IPS-NIHi7 (cell line): Measurements from ENCODE around the gene BMP8B.
"Not testable (repeated sequence)": the region's sequence is repeated elsewhere in the genome, so short reads cannot be mapped to it uniquely, and the experiment has no call there.

Experiments used
- DNase-seq: peaks from one replicate; pipeline ENCODE4 v3.0.0; 2012; ENCODE audit warnings: mixed read lengths; ENCODE audit errors: extremely low spot score

BMP8B gene

DNA sequence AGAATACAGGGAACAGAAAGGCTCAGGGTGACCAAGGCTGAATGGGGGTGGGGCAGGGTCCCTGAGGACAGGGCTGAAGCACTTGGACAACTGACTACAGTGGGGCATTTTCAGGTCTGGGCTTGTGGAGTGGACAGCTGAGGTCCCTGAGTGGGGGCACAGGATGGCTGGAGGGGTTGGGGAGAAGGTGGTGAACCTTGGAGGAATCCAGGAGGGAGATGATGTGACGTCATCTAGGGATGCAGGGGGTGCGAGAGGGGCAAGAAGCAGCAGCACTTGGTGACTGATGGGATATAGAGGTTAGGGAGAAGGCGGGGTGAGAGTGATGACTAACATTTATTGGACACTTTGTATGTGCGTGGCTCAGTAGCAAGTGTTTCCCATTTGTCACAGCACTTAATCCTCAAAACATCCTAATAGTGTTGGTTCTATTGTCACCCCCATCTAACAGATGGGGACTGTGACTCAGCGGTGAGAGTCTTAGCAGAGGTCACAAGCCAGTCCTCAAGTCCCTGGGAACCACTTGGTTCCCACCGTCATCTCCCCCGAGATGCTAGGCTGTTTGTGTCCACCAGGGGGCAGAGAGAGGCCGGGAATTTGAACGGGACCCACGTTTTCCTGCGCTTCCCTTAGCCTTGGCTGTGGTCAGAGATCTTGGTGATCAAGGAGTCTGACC is 27.9 kb upstream of the BMP8B start:
- DNase-seq, result peak; percentile 89

GRCh38 chr1:39812913-39813312 is 24.2 kb upstream of the BMP8B start:
- no peak for DNase-seq

GRCh38 chr1:39808784-39809517 is 20.3 kb upstream of the BMP8B start:
- no peak for DNase-seq

- DNase-seq, result no peak
Observed at GRCh38 chr1:39805385-39805784, 16.7 kb upstream of the BMP8B start.

DNA sequence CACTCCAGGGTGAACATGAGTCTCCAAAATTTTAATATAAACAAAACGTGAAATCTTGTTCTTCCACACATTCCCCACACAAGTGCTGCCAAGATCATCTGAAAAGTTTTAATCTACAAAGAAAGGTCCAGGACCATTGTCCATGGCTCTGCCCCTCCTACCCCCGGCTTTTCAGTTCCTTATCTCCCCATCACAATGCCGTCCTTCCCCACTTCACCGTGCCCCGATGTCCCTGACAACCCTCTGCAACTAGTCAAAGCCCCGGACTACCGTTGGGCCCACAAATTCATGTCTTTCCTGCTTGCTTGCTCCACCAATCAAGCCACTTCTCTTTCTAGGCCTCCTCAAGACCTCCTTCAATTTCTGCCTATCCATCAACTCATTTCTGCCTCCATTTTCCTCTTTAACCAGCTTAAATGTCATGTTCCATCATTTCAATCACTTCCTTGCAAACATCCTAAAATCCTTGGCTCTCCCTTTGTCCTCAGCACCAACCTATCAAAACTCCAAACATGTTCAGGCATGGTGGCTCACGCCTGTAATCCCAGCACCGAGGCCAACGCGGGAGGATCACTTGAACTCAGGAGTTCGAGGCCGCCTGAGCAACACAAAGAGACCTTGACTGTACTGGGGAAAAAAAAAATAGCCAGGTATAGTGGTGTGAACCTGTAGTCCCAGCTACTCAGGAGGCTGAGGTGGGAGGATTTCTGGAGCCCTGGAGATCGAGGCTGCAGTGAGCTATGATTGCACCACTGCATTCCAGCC is 14.0 kb upstream of the BMP8B start:
- DNase-seq, result no peak

DNA sequence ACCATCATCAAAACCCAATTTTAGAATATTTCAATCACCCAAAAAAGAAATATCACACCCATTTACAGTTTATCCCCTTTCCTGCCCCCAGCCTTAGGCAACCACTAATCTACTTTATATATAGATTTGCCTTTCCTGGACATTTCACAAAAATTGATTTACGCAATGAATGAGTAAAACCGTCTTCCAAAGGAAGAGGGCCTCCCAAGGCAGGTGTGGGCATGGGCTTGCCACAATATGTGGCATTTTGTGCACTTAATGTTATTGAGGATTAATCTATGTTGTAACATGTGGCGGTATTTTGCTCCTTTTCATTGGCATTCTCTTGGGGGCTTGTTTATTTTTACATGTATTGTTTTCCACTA is 11.8 kb upstream of the BMP8B start:
- DNase-seq, result no peak

GRCh38 chr1:39799770-39800470 is 11.3 kb upstream of the BMP8B start:
- DNase-seq, result peak; percentile 88

DNA sequence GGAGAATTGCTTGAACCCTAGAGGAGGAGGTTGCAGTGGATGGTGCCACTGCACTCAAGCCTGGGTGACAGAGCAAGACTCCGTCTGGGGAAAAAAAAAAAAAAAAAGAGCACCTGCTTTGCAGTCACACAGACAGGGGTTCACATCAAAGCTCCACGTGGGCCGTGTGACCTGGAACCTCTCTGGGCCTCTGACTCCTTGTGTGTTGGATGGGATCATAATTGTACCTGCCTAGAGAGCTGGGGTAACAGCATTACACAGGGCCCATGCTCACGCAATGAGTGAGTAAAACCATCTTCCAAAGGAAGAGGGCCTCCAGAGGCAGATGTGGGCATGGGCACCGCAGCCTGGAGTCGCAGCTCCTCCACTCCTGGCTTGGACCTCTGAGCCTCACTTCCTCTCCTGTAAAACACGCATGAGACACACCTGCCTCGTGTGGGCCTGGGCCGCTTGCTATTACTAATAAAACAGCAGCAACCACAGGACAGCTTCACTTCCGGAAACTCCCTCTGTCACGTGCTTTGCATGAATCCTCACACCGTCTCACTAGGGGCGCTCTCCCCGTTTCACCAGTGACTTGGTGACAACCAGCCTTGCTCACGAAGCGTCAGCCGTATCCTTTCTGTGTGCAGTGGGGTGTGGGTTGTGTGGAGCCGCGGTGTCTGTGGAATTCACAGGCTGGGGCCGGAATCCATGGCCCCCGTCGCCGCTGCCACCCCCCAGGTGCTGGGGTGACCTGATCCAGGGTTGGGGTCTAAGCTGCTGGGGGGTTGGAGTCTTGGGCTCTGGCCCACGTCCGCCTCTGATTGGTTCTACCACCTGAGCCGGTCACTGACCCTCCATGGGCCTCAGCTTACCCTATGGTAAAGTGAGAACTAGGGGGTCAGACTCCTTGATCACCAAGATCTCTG is 10.4 kb upstream of the BMP8B start:
- DNase-seq, result peak; percentile 59

GRCh38 chr1:39795651-39796050 is 7.0 kb upstream of the BMP8B start:
- no peak for DNase-seq

DNA sequence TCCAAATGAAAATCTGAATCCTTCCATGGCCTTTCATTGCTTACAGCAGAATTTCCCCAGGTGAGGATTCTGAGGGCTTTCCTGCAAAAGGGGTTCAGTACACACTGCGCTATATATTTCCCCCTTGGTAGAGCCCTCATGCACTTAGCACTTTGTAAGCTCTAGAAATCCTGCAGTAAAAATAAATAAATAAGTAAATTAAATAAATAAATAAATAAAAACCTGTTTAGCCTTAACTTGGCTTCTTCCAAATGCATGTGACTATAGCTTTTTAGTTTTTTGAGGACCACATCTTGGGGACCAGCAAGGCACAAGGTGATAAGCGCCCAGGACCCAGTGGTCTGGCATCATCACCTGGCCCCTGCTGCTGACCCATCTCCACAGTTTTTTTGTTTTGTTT is 3.2 kb upstream of the BMP8B start:
- no peak for DNase-seq

DNA sequence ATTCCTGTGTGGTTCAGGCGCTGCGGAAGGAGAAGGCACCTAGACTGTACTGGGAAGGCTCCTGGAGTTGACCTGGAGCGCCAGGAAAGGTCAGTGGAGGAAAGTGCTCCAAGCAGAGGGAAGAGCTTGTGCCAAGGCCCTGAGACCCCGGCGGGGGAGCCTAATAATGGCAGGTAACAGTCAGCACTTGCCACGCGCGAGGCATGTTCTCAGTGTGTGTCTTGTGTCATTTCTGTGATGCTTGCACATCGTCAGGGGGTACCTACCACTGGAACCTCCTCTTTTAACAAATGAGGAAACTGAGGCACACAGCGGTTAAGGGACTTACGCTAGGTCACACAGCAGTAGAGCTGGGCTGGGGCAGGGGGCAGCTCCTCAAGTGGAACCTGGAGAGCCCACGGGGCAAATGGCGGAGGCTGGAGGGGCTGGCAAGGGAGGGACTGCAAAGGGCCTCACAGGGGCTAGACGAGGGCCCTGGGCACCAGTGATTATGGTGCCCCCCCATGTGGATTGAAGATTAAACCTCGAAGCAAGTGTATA is 976 bp upstream of the BMP8B start:
- no peak for DNase-seq

DNA sequence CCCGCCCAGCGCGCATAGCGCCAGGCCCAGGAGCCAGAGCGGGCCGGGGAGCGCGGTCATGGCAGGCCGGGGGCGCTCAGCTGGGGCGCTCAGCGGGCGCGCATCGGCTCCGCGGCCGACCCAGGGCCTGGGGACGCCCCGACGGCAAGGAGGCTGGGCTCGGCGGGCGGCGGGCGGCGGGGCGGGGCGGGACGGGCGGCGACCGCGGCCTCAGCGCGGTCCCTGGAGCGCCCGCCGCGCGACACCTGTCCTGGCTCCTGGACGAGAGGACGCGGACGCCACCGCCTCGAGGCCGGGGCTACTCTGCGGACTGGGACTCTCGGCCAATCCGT is 273 bp downstream of the BMP8B start:
- DNase-seq, result no peak

GRCh38 chr1:39787964-39788363 is 701 bp downstream of the BMP8B start:
- DNase-seq, result not testable (repeated sequence)

DNA sequence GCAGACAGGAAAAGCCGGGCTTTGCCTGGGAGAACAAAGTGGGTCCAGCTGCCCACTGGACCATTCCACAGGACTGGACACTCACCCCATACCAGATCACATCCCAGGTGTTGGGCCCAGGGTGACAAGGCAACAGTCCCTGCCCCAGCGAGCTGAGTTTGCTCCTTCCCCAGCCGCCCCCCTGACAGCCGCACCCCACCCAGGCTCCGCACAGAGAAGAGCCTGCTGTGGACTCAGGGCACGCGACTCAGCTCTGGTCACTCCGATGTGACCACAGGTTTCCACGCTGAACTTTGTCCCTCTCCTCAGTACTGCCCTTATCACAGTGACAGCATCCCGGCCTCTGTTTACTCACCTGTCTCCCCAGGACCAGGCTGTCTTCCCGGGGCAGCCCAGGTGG is 1.2 kb downstream of the BMP8B start:
- no peak for DNase-seq

DNA sequence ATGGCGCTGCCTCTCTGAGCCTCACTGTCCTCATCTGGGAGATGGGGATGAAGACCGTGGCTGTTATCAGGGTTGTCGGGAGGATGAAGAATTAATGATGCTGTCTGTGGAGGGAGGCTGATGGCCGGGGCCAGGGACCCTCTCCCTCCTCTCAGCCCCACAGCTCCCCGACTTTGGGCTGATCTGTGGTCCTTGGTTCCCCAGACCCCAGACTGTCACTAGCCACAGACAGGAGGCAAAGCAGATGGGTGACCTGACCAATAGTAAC is 1.6 kb downstream of the BMP8B start:
- DNase-seq, result not testable (repeated sequence)

DNA sequence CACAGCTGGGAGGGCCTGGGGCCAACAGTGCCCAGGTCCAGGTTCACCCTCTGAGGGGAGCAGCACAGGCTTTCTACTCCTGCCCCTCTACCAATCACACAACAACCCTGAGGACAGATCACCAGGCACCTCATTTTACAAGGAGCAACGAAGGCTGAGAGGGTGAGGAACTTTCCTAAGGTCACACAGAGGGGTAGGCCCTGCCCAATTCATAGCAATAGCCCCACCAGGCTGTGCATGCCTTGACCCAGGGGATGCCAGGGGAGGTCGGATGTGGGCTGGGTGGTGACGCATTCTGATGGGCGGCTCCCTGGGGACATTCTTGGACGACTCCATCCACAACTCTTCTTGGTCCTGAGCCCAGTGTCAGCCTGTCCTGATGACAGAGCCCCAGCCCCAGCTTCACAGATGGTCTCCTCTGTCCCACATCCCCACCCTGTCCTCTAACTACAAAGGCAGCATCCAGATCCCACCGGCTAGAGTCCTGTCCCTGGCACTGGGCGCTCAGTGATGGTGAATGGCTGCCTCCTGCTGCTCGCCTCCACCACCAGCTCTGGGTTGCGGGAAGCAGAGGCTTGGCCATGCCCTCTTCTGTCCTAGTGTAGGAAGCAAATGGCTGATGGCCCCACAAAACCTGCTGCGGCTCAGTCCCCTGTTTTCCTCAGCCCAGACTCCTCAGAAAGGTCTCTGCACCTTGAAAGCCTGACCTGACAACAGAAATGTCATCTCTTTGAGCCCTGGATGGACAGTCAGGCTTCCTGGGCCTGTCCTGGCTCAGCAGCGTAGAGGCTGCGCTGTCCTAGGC is 2.2 kb downstream of the BMP8B start:
- DNase-seq, result not testable (repeated sequence)

DNA sequence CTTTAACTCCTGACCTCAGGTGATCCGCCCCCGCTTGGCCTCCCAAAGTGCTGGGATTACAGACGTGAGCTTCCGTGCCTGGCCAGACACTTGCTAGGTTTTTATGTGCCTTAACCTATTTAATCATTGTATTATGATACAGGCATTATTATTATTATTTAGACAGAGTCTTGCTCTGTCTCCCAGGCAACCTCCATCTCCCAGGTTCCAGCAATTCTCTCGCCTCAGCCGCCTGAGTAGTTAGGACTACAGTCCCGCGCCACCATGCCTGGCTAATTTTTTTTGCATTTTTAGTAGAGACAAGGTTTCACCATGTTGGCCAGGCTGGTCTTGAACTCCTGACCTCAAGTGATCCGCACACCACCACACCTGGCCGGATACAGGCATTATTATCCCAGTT is 6.0 kb downstream of the BMP8B start:
- DNase-seq, result not testable (repeated sequence)

- no peak for DNase-seq
Observed at GRCh38 chr1:39782103-39782502, 6.6 kb downstream of the BMP8B start.

- no peak for DNase-seq
Observed at GRCh38 chr1:39781349-39781715, 7.3 kb downstream of the BMP8B start.

- DNase-seq, result no peak
Observed at GRCh38 chr1:39779821-39780220, 8.8 kb downstream of the BMP8B start.

GRCh38 chr1:39779137-39779536 is 9.5 kb downstream of the BMP8B start:
- DNase-seq, result no peak
